GM12878 (cell line): ENCODE results near the gene NPRL2. TPM values are rescaled to one million over a fixed set of nuclear protein-coding genes. Genes with fewer than 3 reads are reported as not detected.

ENCODE experiments used
- ATAC-seq: fragments of 200-7000 bp; cut with Tn5 transposase; 3 replicates; pipeline ENCODE4 v1.9.1; 2020; ENCODE audit warnings: mild to moderate bottlenecking, moderate library complexity
- BruUV-seq: library from RNA; stranded (reverse); fragments of 400-500 nt; replicated peaks from 2 replicates; lab custom pipeline; 2021; lab: Mats Ljungman, UMichigan
- CTCF ChIA-PET: fragments of 300-600 bp; sonication (Branson Sonifier 250); formaldehyde crosslinking; extraction: SDS; loops from one replicate; lab custom pipeline; 2021; ENCODE audit warnings: inconsistent platforms; lab: Yijun Ruan, JAX
- POLR2A ChIA-PET: fragments of 350-600 bp; formaldehyde crosslinking; extraction: SDS; loops from one replicate; lab custom pipeline; 2021; ENCODE audit warnings: inconsistent platforms; lab: Charles Lee
- RAD21 ChIA-PET: fragments of 300-600 bp; sonication (Branson Sonifier 250); formaldehyde crosslinking; loops from one replicate; lab custom pipeline; 2023; ENCODE audit warnings: antibody characterized with exemption; ENCODE audit not compliant: unreplicated experiment; lab: Charles Lee
- SMC1A ChIA-PET: fragments of 300-600 bp; sonication (Branson Sonifier 250); formaldehyde crosslinking; loops from one replicate; lab custom pipeline; 2023; ENCODE audit not compliant: unreplicated experiment, uncharacterized antibody; lab: Charles Lee
- DNase-seq: peaks from one replicate; pipeline ENCODE4 v3.0.0-alpha.2; 2011; ENCODE audit warnings: low read depth, low spot score
- FAIRE-seq: peaks from 3 replicates; lab custom pipeline; 2011; peaks lifted over from hg19 to GRCh38; lab: Jason Lieb, UNC
- H2AFZ ChIP-seq: 2 replicates; pipeline ENCODE4 v1.6.0; 2011; ENCODE audit warnings: low read depth, low read length, control low read depth; ENCODE audit not compliant: control insufficient read depth
- H3K27ac ChIP-seq: 2 replicates; pipeline ENCODE4 v1.5.1; 2011; ENCODE audit warnings: control low read depth; ENCODE audit not compliant: control insufficient read depth, insufficient read depth
- H3K27me3 ChIP-seq, 2 experiments: replicated peaks in 1 of 2; 2 replicates each; pipeline versions ENCODE4 v1.6.0 to v1.6.1; 2011; ENCODE audit warnings: low read length in 1 of 2; ENCODE audit not compliant: control insufficient read depth in 2 of 2, insufficient read depth in 2 of 2
- H3K36me3 ChIP-seq, 2 experiments: 2 replicates each; pipeline ENCODE4 v1.5.1; 2011; ENCODE audit warnings: low read length in 1 of 2; ENCODE audit not compliant: control insufficient read depth in 2 of 2, insufficient read depth in 2 of 2
- H3K4me1 ChIP-seq: 2 replicates; pipeline ENCODE4 v1.6.1; 2011; ENCODE audit warnings: mild to moderate bottlenecking, low read length, moderate library complexity, mixed read lengths; ENCODE audit not compliant: control insufficient read depth, insufficient read depth
- H3K4me2 ChIP-seq: 2 replicates; pipeline ENCODE4 v1.6.0; 2011; ENCODE audit warnings: control low read depth; ENCODE audit not compliant: control insufficient read depth, insufficient read depth
- H3K4me3 ChIP-seq: fragments of 200-600 bp; sonication (generic); 2 replicates; pipeline ENCODE4 v1.5.1; 2016
- H3K79me2 ChIP-seq: 2 replicates; pipeline ENCODE4 v1.6.0; 2011; ENCODE audit warnings: low read length; ENCODE audit not compliant: control insufficient read depth, insufficient read depth
- H3K9ac ChIP-seq: 2 replicates; pipeline ENCODE4 v1.8.0; 2011; ENCODE audit warnings: low read length, control low read depth, mixed read lengths; ENCODE audit not compliant: control insufficient read depth, insufficient read depth
- H3K9me3 ChIP-seq: replicated peaks from 3 replicates; pipeline ENCODE4 v1.5.1; 2011; ENCODE audit warnings: mild to moderate bottlenecking, low read length; ENCODE audit not compliant: control insufficient read depth, insufficient read depth
- H4K20me1 ChIP-seq: 2 replicates; pipeline ENCODE4 v1.6.0; 2011; ENCODE audit not compliant: control insufficient read depth, insufficient read depth
- MXI1 ChIP-seq: fragments of 150-350 bp; IDR thresholded peaks from 2 replicates; pipeline ENCODE4 v1.6.1; 2011; ENCODE audit warnings: low read depth, mild to moderate bottlenecking, inconsistent platforms, low read length, improper control_type of control experiment
- NFYB ChIP-seq: IDR thresholded peaks from 2 replicates; pipeline ENCODE4 v1.6.1; 2011; ENCODE audit warnings: low read depth, mild to moderate bottlenecking, low read length, improper control_type of control experiment, moderate library complexity; ENCODE audit not compliant: insufficient read depth
- NR2C2 ChIP-seq: IDR thresholded peaks from 2 replicates; pipeline ENCODE4 v1.6.1; 2011; ENCODE audit warnings: borderline replicate concordance, low read depth; ENCODE audit not compliant: control insufficient read depth, insufficient read length
- POLR2A ChIP-seq: IDR thresholded peaks from 2 replicates; pipeline ENCODE4 v1.6.1; 2011; ENCODE audit warnings: low read depth, mild to moderate bottlenecking, low read length
- POLR2AphosphoS2 ChIP-seq: IDR thresholded peaks from 2 replicates; pipeline ENCODE4 v1.6.1; 2011; ENCODE audit warnings: low read depth, mild to moderate bottlenecking, low read length, improper control_type of control experiment, moderate library complexity
- RB1 ChIP-seq: fragments of 450-650 bp; formaldehyde crosslinking; IDR thresholded peaks from 2 replicates; pipeline ENCODE4 v1.6.1; 2017; ENCODE audit warnings: mild to moderate bottlenecking, borderline replicate concordance
- STAT1 ChIP-seq: fragments of 450-650 bp; conservative IDR thresholded peaks from 2 replicates; pipeline ENCODE4 v1.6.1; 2014; ENCODE audit warnings: antibody characterized with exemption, mild to moderate bottlenecking
- SUPT20H ChIP-seq: IDR thresholded peaks from 2 replicates; pipeline ENCODE4 v1.6.1; 2011; ENCODE audit warnings: low read depth, mild to moderate bottlenecking, low read length, moderate library complexity, borderline replicate concordance; ENCODE audit not compliant: control insufficient read depth
- SUZ12 ChIP-seq: fragments of 200-600 bp; sonication (generic); IDR thresholded peaks from one replicate; pipeline ENCODE4 v1.6.1; 2018; ENCODE audit warnings: antibody characterized with exemption, mild to moderate bottlenecking; ENCODE audit not compliant: unreplicated experiment
- whole genome bisulfite sequencing: methylation state at CpG from one replicate; pipeline ENCODE4 v1.1.6; 2016; ENCODE audit warnings: low lambda C conversion rate; ENCODE audit not compliant: insufficient replicate concordance, insufficient coverage; ENCODE audit errors: missing lambda C conversion rate; 5-methylcytosine and 5-hydroxymethylcytosine counted together
- in situ Hi-C: fragments of 300-500 bp; cut with MboI; formaldehyde crosslinking; loops from 9 replicates; pipeline ENCODE4 v1.14.3; 2018; ENCODE audit warnings: mixed read lengths
- intact Hi-C: fragments of 100-400 bp; cut with micrococcal nuclease; formaldehyde crosslinking; loops from one replicate; pipeline ENCODE4 v1.14.2; 2022; ENCODE audit not compliant: unreplicated experiment
- polyA plus RNA-seq, 11 experiments: library from polyadenylated mRNA; depleted of rRNA in 4 of 11; unstranded in 6 of 11; stranded (reverse) in 5 of 11; fragments of >200 nt; fragmentation: Nextera tagmentation in 4 of 11; fragmentation: Illumina TruSeq in 1 of 11; extraction: Ambion mirVana in 4 of 11; extraction: Trizol in 1 of 11; gene quantifications; 1 replicate in 1 of 11; 2 replicates in 10 of 11; pipeline versions ENCODE4 v1.2.1 to v1.2.3, GENCODE V29; 2011 to 2016; ENCODE audit warnings: inconsistent platforms in 2 of 11, missing spikeins in 2 of 11, low read depth in 1 of 11
- total RNA-seq, 4 experiments: library from RNA; depleted of rRNA in 3 of 4; stranded (reverse); fragments of >200 nt in 3 of 4; fragmentation: Illumina TruSeq in 1 of 4; extraction: Trizol in 1 of 4; gene quantifications; 2 replicates each; pipeline versions ENCODE4 v1.2.1 to v1.2.3, GENCODE V29; 2013 to 2021
- TF ChIP-seq, protein P1 (sequence below): IDR thresholded peaks from 2 replicates; pipeline ENCODE4 v1.6.1; 2012; ENCODE audit warnings: low read depth, low read length, improper control_type of control experiment
- TF ChIP-seq, protein P2 (sequence below): fragments of 450-650 bp; IDR thresholded peaks from 2 replicates; pipeline ENCODE4 v1.6.1; 2016; ENCODE audit warnings: mild to moderate bottlenecking

NPRL2 gene
- total and polyA plus RNA-seq, 10 of the 15 experiments (the other 5 are each of a cell fraction or from before 2014, with no cell fraction given): 17.8 to 54.2 (median 32.9) TPM

DNA sequence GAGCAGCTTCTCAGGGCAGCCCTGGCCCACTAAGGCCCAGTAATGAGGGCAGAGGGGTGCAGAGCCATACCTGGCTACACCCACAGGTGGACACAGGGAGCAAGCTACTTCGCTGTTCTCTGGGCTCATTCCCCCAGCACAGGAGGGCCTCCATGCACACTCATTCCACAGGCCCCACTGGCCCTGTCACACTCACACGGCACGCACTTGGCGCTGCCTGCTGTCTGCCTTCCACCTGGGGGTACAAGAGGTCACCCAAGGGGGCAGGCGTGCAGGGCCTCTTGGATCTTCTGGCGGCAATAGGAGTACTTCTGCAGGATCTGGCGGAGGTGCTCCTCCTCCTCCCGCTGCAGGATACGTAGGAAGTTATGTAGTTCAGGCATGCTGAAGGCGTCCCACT is 20.2 kb downstream of the NPRL2 start:
- intact Hi-C loops (no loop called here), in situ Hi-C loops (loop anchor here (10.0 kb wide), 1 partner anchor 1064 kb away; the partner anchor contains the start of gene RBM15B)
- WGBS: 91% methylated on average over 10 of the region's 10 CpGs
- ATAC-seq: no peak
- no peak overlapping the region for H2AFZ ChIP-seq
- H3K27ac ChIP-seq: no peak overlapping the region
- no peak for DNase-seq
- ChIA-PET POLR2A (no interaction called here), RAD21 (interaction anchor here (1.4 kb wide), 1 partner anchor 31 kb away, joined by 3 read pairs; the partner anchor contains the start of genes HYAL3 and NAA80), CTCF (no interaction called here), SMC1A (no interaction called here)
- peaks cover 23 to 27% of the 10 kb centered on the region in 2 experiments for H3K36me3 ChIP-seq
- no peaks in the 10 kb centered on the region for H3K27me3 ChIP-seq
- BruUV-seq: no TSS peak
- H3K9ac ChIP-seq: no peak overlapping the region
- FAIRE-seq: no peak
- no peak for TF ChIP-seq SUZ12
- TF ChIP-seq POLR2A: peak; percentile 10; the same call in 1 of the 2 replicates
- no peak for TF ChIP-seq NFYB
- TF ChIP-seq MXI1: no peak
- no peak for TF ChIP-seq POLR2AphosphoS2
- H4K20me1 ChIP-seq: no peaks in the 10 kb centered on the region; the same call in 1 of the 2 replicates
- no peak overlapping the region for H3K4me3 ChIP-seq
- no peaks in the 10 kb centered on the region for H3K9me3 ChIP-seq
- peaks cover 12% of the 10 kb centered on the region for H3K4me1 ChIP-seq
- H3K79me2 ChIP-seq: peaks cover 38% of the 10 kb centered on the region
- no peak overlapping the region for H3K4me2 ChIP-seq

DNA sequence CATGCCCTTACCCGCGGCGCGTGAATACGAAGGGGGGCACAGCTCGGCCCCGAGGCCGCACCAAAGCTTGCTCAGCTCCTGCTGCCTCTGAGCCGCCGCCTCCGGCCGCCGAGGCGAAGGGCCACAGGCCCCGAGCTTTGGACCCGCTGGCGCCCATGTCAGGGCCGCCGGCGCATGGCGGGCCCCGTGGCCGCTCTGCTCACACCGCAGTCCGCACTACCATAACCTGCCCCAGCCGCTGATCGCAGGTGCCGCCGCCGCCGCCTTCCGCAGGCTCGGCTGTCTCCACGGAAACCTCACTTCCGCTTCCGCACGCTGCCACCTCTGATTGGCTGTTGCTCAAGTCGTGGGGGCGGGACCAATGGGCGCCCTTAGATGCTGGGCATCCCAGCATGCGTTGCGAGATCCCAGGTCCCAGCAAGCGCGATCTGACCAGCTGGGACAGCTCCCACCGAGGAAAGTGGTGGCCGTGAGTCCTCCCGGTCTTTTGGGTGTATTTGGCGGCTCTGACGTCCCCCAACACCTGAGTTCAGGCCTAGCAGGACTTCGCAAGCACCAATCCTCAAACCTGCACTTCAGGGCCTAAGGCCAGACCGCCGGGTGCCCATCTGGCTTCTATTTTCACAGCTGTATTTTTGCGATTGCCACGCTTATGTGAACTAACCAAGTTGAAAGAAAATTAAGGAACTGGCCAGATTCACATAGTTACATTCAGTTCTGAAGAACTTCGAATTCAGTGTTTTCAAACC is 22.5 kb downstream of the NPRL2 start, which contains the start of gene TUSC2:
TUSC2 (minus strand) TSS at position 281 of the 749 bp plus-strand sequence; CDS start at position 157, 124 bp downstream.
- FAIRE-seq (peak; percentile 86), DNase-seq (peak; percentile 81), ATAC-seq (peak; percentile 96)
- ChIA-PET RAD21 (interaction anchor here (1.4 to 3.4 kb wide), 3 partner anchors 9 to 29 kb away, joined by 3 to 21 read pairs (median 8); partner anchors contain the start of genes HYAL3 and NAA80), SMC1A (interaction anchor here (1.1 to 1.9 kb wide), 3 partner anchors 9 to 29 kb away, joined by 3 to 20 read pairs (median 4); partner anchors contain the start of genes HYAL3 and NAA80), POLR2A (interaction anchor here (0.7 to 3.0 kb wide), 6 partner anchors 10 to 262 kb away, joined by 3 to 58 read pairs (median 6); partner anchors contain the start of genes CYB561D2, HYAL3, NAA80 and NPRL2), CTCF (interaction anchor here (1.0 to 2.0 kb wide), 8 partner anchors 9 to 214 kb away, joined by 3 to 12 read pairs (median 4); partner anchors contain the start of genes HYAL3 and NAA80)
- H4K20me1 ChIP-seq: no peaks in the 10 kb centered on the region
- peak within 1 kb of the TSS; percentile 69 for H3K27ac ChIP-seq
- peaks cover 17% of the 10 kb centered on the region for H3K79me2 ChIP-seq
- peak within 1 kb of the TSS; percentile 98 for H3K9ac ChIP-seq
- BruUV-seq: TSS peak; percentile 90
- no peaks in the 10 kb centered on the region for H3K9me3 ChIP-seq
- H3K4me1 ChIP-seq: peaks cover 3% of the 10 kb centered on the region; the same call in 1 of the 2 replicates
- H3K27me3 ChIP-seq: no peaks in the 10 kb centered on the region
- intact Hi-C loops: no loop called here
- H3K36me3 ChIP-seq: peaks cover 16 to 26% of the 10 kb centered on the region in 2 experiments
- H2AFZ ChIP-seq: peak within 1 kb of the TSS; percentile 76
- in situ Hi-C loops: no loop called here
- peak within 1 kb of the TSS; percentile 90 for H3K4me3 ChIP-seq
- peak within 1 kb of the TSS; percentile 93 for H3K4me2 ChIP-seq
- WGBS: 2% methylated on average over 53 of the region's 55 CpGs
- TF ChIP-seq NR2C2 (no peak), SUPT20H (no peak), RB1 (peak; percentile 68; the same call in 1 of the 2 replicates), STAT1 (0 out of 2 replicates have a peak, but pooled peaks have one; percentile 24)
- TF ChIP-seq, protein P1, sequence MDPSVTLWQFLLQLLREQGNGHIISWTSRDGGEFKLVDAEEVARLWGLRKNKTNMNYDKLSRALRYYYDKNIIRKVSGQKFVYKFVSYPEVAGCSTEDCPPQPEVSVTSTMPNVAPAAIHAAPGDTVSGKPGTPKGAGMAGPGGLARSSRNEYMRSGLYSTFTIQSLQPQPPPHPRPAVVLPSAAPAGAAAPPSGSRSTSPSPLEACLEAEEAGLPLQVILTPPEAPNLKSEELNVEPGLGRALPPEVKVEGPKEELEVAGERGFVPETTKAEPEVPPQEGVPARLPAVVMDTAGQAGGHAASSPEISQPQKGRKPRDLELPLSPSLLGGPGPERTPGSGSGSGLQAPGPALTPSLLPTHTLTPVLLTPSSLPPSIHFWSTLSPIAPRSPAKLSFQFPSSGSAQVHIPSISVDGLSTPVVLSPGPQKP: peak; percentile 70
- TF ChIP-seq, protein P2, sequence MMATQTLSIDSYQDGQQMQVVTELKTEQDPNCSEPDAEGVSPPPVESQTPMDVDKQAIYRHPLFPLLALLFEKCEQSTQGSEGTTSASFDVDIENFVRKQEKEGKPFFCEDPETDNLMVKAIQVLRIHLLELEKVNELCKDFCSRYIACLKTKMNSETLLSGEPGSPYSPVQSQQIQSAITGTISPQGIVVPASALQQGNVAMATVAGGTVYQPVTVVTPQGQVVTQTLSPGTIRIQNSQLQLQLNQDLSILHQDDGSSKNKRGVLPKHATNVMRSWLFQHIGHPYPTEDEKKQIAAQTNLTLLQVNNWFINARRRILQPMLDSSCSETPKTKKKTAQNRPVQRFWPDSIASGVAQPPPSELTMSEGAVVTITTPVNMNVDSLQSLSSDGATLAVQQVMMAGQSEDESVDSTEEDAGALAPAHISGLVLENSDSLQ: peak; percentile 76
